B cell (primary cell): ENCODE data around the gene RAB6B.

ENCODE experiments used
- CTCF ChIP-seq: fragments of 200-600 bp; IDR thresholded peaks from one replicate; pipeline ENCODE4 v1.8.0; 2022; ENCODE audit warnings: antibody characterized with exemption, mild to moderate bottlenecking
- EZH2 ChIP-seq: IDR thresholded peaks from 2 replicates; pipeline ENCODE4 v1.6.1; 2012; ENCODE audit warnings: borderline replicate concordance, low read depth, mild to moderate bottlenecking, moderate library complexity, low read length; ENCODE audit not compliant: insufficient read depth, poor library complexity, severe bottlenecking

- TF ChIP-seq CTCF (no peak), EZH2 (no peak)
Observed at GRCh38 chr3:133835961-133836360, 59.7 kb downstream of the RAB6B start.
